Activated T-cell treated with anti-CD3 and anti-CD28 coated beads for 1 hour (primary cell): ENCODE measurements around the gene P2RX7.
"Not testable (repeated sequence)": the region's sequence is repeated elsewhere in the genome, so short reads cannot be mapped to it uniquely, and the experiment has no call there.

Experiments used
- DNase-seq: peaks from one replicate; pipeline ENCODE4 v3.0.0-alpha.2; 2020; ENCODE audit warnings: low read depth

P2RX7 gene

GRCh38 chr12:121135320-121135719 is 2.6 kb downstream of the P2RX7 start:
- DNase-seq, result no peak

- DNase-seq, result no peak
Observed at GRCh38 chr12:121137512-121137911, 4.8 kb downstream of the P2RX7 start.

DNA sequence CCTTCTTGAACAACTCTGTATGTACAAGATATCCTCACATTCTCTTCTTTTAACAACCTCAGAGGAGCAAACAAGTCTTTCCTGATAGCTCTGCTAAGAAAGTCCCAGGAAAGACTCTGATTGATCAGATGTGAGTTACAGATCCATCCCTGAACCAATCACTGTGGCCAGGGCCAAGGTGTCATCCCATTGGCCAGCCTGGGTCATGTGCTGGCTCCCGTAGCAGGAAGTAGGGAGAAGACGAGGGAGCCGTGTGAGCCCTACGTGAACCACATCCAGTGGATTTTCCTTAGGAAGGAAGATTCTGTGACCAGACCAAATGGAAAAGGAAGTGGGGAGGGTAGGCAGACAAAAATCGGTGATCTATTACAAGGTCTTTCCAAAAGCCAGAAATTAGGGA is 5.6 kb downstream of the P2RX7 start:
- no peak for DNase-seq

- DNase-seq, result no peak
Observed at GRCh38 chr12:121139286-121139685, 6.6 kb downstream of the P2RX7 start.

- no peak for DNase-seq
Observed at GRCh38 chr12:121142171-121142950, 9.7 kb downstream of the P2RX7 start.

GRCh38 chr12:121144416-121144914 is 11.8 kb downstream of the P2RX7 start:
- no peak for DNase-seq

- no peak for DNase-seq
Observed at GRCh38 chr12:121145221-121145620, 12.5 kb downstream of the P2RX7 start.

DNA sequence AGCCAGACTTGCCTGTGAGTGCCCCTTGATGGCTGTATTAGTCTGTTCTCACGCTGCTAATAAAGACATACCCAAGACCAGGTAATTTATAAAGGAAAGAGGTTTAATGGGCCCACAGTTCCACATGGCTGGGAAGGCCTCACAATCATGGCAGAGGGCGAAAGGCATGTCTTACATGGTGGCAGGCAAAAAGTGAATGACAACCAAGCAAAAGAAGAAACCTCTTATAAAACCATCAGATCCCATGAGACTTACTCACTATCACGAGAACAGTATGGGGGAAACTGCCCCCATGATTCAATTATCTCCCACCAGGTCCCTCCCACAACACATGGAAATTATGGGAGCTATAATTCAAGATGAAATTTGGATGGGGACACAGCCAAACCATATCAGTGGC is 16.6 kb downstream of the P2RX7 start:
- DNase-seq, result not testable (repeated sequence)

- DNase-seq, result no peak
Observed at GRCh38 chr12:121154793-121155375, 22.2 kb downstream of the P2RX7 start.

DNA sequence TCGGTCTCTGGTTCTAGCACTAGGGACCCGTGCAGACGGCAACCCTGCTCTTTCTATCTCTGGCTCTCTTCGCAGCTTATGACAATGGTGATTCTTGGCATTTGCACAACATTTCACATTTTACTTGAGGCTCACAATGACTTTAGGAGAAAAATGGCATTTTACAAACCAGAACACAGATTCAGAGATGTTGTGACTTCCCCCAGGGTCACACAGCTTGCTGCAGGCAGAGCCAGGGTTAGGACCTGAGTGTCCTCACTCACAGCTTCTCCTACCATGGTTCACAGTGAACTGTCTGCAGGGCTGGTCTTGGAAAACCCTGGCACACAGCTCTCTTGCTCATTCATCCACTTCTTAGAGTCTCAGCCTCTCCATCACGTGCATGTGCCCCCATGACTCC is 23.7 kb downstream of the P2RX7 start:
- DNase-seq, result no peak

DNA sequence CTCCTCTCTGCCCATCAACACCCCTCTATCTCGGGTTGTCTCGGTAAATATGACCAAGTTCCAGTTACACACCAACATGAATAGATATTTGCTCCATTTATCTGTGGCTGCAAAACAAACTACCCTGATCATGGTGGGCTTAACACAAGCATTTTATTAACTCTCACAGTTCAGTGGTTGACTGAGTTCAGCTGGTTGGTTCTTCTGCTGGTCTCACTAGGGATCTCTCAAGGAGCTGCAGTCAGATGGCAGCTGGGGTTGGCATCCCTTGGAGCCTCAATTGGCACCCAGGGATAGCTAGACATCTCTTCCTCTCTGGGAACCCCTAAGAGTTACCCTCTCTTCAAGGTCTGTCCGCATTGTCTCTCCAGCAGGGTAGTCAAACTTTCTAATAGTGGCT is 25.4 kb downstream of the P2RX7 start:
- no peak for DNase-seq

DNA sequence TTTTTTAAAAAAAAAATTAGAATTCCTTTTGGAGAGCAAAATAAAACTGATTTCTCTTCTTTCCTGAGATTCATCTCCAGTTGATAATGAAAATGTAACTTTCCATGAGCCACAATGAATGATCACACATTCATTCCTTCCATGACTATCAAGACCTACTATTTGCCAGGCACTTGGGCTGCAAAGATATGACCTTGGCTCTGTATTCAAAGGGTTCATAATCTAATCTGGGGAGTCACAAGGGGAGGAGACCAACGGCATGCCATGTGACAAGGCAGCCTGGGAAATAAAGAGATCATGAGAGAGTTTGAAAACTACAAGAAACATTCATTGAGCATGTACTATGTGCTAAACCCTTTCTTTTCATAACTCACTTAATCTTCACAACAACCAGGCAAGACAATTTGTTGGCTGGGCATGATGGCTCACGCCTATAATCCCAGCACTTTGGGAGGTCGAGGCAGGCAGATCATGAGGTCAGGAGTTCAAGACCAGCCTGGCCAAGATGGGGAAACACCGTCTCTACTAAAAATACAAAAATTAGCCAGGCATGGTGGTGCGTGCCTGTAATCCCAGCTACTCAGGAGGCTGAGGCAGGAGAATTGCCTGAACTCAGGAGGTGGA is 26.2 kb downstream of the P2RX7 start:
- not testable (repeated sequence) for DNase-seq

GRCh38 chr12:121159467-121160307 is 27.0 kb downstream of the P2RX7 start:
- no peak for DNase-seq

- DNase-seq, result no peak
Observed at GRCh38 chr12:121162384-121162783, 29.7 kb downstream of the P2RX7 start.

DNA sequence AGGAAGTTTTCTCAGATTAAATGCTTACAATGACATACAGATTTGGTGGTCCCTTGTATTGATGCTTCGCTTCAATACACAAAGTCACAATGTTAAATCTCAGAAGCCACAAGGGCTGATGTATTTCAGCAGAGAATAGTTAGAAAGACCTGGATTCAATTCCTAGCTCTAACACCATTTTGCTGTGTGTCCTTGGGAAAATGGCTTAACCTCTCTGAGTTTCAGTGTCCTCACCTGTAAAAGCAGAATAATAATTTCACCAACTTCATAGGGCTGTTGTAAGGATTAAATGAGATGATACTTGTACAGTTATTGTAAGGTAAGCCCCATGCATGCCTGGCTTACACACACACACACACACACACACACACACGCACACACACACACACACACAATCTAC is 30.3 kb downstream of the P2RX7 start:
- no peak for DNase-seq

GRCh38 chr12:121164839-121165238 is 32.2 kb downstream of the P2RX7 start:
- not testable (repeated sequence) for DNase-seq

DNA sequence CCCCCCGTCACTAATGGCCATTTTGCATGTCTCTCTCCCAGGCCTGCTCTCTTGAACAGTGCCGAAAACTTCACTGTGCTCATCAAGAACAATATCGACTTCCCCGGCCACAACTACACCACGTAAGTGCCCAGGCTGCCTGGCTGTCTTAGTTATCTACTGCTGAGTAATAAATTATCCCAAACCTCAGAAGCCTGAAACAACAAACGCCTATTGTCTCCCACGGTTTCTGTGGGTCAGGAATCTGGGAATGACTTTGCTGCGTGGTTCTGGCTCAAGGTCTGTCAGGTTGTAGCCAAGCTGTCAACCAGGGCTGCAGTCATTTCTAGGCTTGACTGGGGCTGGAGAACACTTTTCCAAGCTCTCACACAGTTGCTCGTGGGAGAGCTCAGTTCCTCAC is 32.6 kb downstream of the P2RX7 start:
- DNase-seq, result no peak

GRCh38 chr12:121166356-121166755 is 33.7 kb downstream of the P2RX7 start:
- no peak for DNase-seq

GRCh38 chr12:121167232-121167820 is 34.6 kb downstream of the P2RX7 start:
- DNase-seq, result no peak

DNA sequence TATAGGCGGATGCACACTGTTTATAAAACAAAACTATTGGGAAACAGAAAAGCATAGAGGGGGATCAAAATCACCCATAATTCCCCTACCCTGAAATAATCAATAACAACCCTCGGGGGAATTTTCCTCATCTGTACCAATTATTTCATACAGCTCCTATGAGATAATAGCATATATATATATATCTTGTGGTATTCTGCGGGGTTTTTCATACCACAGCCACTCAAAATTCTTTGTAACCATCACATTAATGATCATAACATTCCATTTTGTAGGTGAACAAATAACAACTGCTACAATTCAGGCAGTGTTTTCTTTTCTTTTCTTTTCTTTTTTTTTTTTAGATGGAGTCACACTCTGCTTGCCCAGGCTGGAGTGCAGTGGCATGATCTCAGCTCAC is 35.3 kb downstream of the P2RX7 start:
- no peak for DNase-seq

DNA sequence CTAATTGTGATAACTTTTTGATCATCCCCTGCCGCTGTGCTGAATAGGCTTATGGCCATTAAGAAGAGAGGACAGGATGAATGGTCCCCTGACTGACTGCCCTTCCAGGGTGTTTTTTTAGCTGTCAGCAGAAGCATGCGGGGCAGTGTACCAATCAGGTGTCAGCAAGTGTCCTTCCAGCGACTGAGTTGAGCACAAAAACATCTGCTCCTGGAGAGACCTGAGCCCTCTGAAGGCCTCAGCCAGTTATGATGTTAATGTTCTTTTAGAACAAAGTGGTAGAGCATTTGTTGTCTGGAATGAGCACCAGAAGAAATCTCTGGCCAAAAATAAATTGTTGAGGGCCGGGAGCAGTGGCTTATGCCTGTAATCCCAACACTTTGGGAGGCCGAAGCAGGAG is 37.5 kb downstream of the P2RX7 start:
- no peak for DNase-seq
